Neural cell (in vitro differentiated cells): ENCODE measurements around the gene NPAS3. TPM values are rescaled to one million over a fixed set of nuclear protein-coding genes. Genes with fewer than 3 reads are reported as not detected.

Experiments
- H2AFZ ChIP-seq: fragments of 200-600, 300-800 bp; sonication (generic), shearing (Covaris generic); 2 replicates; pipeline ENCODE4 v1.6.0; 2014; ENCODE audit warnings: low read depth, mild to moderate bottlenecking, antibody characterized with exemption, low read length, moderate library complexity
- H3F3A ChIP-seq: fragments of 200-600 bp; shearing (Covaris generic); 2 replicates; pipeline ENCODE4 v1.6.1; 2016; ENCODE audit warnings: mild to moderate bottlenecking, moderate library complexity, mixed read lengths, antibody characterized with exemption, low read length; ENCODE audit not compliant: insufficient read depth, poor library complexity, severe bottlenecking
- H3K27ac ChIP-seq: fragments of 200-600, 300-800 bp; sonication (generic), shearing (Covaris generic); 2 replicates; pipeline ENCODE4 v1.5.1; 2014; ENCODE audit warnings: mild to moderate bottlenecking, low read length, moderate library complexity
- H3K27me3 ChIP-seq: fragments of 300-800, 200-600 bp; sonication (generic), shearing (Covaris generic); 2 replicates; pipeline ENCODE4 v1.6.0; 2014; ENCODE audit warnings: mild to moderate bottlenecking, low read depth, low read length, moderate library complexity; ENCODE audit not compliant: insufficient read depth
- H3K36me3 ChIP-seq: fragments of 300-800, 200-600 bp; sonication (generic), shearing (Covaris generic); 2 replicates; pipeline ENCODE4 v1.5.1; 2014; ENCODE audit warnings: mild to moderate bottlenecking, antibody characterized with exemption, low read length, moderate library complexity; ENCODE audit not compliant: insufficient read depth
- H3K4me2 ChIP-seq: fragments of 300-800, 200-600 bp; sonication (generic), shearing (Covaris generic); 2 replicates; pipeline ENCODE4 v1.6.0; 2014; ENCODE audit warnings: mild to moderate bottlenecking, low read length
- H3K4me3 ChIP-seq: fragments of 300-800, 200-600 bp; sonication (generic), shearing (Covaris generic); 2 replicates; pipeline ENCODE4 v1.5.1; 2014; ENCODE audit warnings: mild to moderate bottlenecking, low read length, moderate library complexity
- H3K79me2 ChIP-seq: fragments of 200-600 bp; shearing (Covaris generic); replicated peaks from 2 replicates; pipeline ENCODE4 v1.6.0; 2014; ENCODE audit warnings: mild to moderate bottlenecking, low read length, moderate library complexity; ENCODE audit not compliant: insufficient read depth
- H3K9ac ChIP-seq: fragments of 300-800, 200-600 bp; sonication (generic), shearing (Covaris generic); 2 replicates; pipeline ENCODE4 v1.6.1; 2016; ENCODE audit warnings: mild to moderate bottlenecking, low read length, mixed read lengths
- H3K9me2 ChIP-seq: fragments of 200-600 bp; shearing (Covaris generic); 2 replicates; pipeline ENCODE4 v1.6.1; 2016; ENCODE audit warnings: mild to moderate bottlenecking, low read length, mixed read lengths; ENCODE audit not compliant: insufficient read depth
- H3K9me3 ChIP-seq: fragments of 200-600, 300-800 bp; sonication (generic), shearing (Covaris generic); 2 replicates; pipeline ENCODE4 v1.6.1; 2016; ENCODE audit warnings: mild to moderate bottlenecking, mixed run types, low read length, moderate library complexity, mixed read lengths
- H4K20me1 ChIP-seq: fragments of 200-600 bp; shearing (Covaris generic); 2 replicates; pipeline ENCODE4 v1.6.1; 2016; ENCODE audit warnings: mild to moderate bottlenecking, mixed run types; ENCODE audit not compliant: insufficient read depth
- CTCF ChIP-seq: fragments of 450-650 bp; IDR thresholded peaks from 2 replicates; pipeline ENCODE4 v1.5.1; 2014; ENCODE audit warnings: antibody characterized with exemption, mild to moderate bottlenecking, moderate library complexity; ENCODE audit not compliant: poor library complexity, severe bottlenecking
- EP300 ChIP-seq: fragments of 450-650 bp; conservative IDR thresholded peaks from 2 replicates; pipeline ENCODE4 v1.6.1; 2014; ENCODE audit warnings: antibody characterized with exemption, mild to moderate bottlenecking, moderate library complexity; ENCODE audit not compliant: poor library complexity, severe bottlenecking
- EZH2 ChIP-seq: fragments of 200-600, 300-800 bp; shearing (Covaris generic), sonication (generic); IDR thresholded peaks from 2 replicates; pipeline ENCODE4 v1.6.1; 2014; ENCODE audit warnings: antibody characterized with exemption, low read length, borderline replicate concordance, mild to moderate bottlenecking; ENCODE audit not compliant: insufficient read depth, poor library complexity, severe bottlenecking
- MXI1 ChIP-seq: fragments of 450-650 bp; conservative IDR thresholded peaks from 2 replicates; pipeline ENCODE4 v1.6.1; 2014; ENCODE audit warnings: antibody characterized with exemption, mild to moderate bottlenecking; ENCODE audit not compliant: poor library complexity, severe bottlenecking
- POLR2AphosphoS5 ChIP-seq: IDR thresholded peaks from 2 replicates; pipeline ENCODE4 v1.6.1; 2012
- RAD21 ChIP-seq: fragments of 450-650 bp; conservative IDR thresholded peaks from 2 replicates; pipeline ENCODE4 v1.6.1; 2014; ENCODE audit warnings: antibody characterized with exemption, mild to moderate bottlenecking, moderate library complexity
- SMC3 ChIP-seq: fragments of 450-650 bp; conservative IDR thresholded peaks from 2 replicates; pipeline ENCODE4 v1.6.1; 2014; ENCODE audit warnings: antibody characterized with exemption, mild to moderate bottlenecking, moderate library complexity; ENCODE audit not compliant: poor library complexity
- TAF1 ChIP-seq: IDR thresholded peaks from 2 replicates; pipeline ENCODE4 v1.6.1; 2012; ENCODE audit warnings: low read depth
- polyA plus RNA-seq: library from polyadenylated mRNA; depleted of rRNA; stranded (reverse); fragments of >200 nt; gene quantifications from 2 replicates; pipeline ENCODE4 v1.2.3, GENCODE V29; 2014
- TF ChIP-seq, protein P1 (sequence below): IDR thresholded peaks from 2 replicates; pipeline ENCODE4 v1.6.1; 2012; ENCODE audit warnings: borderline replicate concordance

Gene NPAS3
- polyA plus RNA-seq, 1 donor from 2014 or later, result 1.3 TPM

- H3K9ac ChIP-seq, result no peak overlapping the region
- H3K4me2 ChIP-seq, result no peak overlapping the region
- no peak overlapping the region for H3K27ac ChIP-seq
- H3K9me3 ChIP-seq, result no peaks in the 10 kb centered on the region
- TF ChIP-seq CTCF, result no peak
- H2AFZ ChIP-seq, result no peak overlapping the region
- no peaks in the 10 kb centered on the region for H3K79me2 ChIP-seq
- H3K36me3 ChIP-seq, result no peaks in the 10 kb centered on the region
- no peaks in the 10 kb centered on the region for H3F3A ChIP-seq
- no peak overlapping the region for H3K4me3 ChIP-seq
- no peaks in the 10 kb centered on the region for H3K27me3 ChIP-seq
- H3K9me2 ChIP-seq, result no peaks in the 10 kb centered on the region
- no peaks in the 10 kb centered on the region for H4K20me1 ChIP-seq
Measured at GRCh38 chr14:33758547-33758946, 819.9 kb downstream of the NPAS3 start.

DNA sequence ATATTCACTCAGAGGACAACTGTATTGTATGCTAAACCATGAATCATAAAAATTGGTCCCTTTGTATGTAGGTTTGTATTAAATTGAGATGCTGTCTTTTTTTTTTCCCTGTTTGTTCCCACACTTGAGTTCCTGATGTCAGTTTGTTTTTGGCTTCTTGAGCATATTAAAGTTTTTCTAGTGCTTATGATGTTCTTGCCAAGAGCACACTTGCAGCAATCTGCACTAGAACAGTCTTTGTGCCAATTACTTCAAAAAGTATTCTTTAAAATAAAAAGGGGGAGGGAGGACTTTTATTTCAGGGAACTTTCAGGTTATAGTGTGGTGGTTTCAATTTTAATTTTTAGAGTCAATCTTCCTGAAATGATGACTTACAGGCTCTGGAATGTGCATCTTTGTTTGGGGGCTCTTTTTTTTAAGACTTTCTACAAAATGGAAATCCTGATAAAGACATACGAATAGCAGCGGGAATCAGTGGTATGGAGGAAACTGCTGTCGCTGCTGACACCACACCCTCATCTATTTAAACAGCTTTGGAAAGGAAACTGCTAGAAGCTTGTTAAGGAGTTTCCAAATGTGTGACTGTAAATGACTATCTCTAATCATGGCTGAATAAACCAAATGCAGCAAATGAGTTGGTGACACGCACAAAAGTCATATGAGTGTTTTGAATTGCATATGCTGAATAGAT lies 823.6 kb downstream of the NPAS3 start:
- H2AFZ ChIP-seq, result no peak overlapping the region
- H3K36me3 ChIP-seq, result no peaks in the 10 kb centered on the region
- no peaks in the 10 kb centered on the region for H3K79me2 ChIP-seq
- H3K9me2 ChIP-seq, result no peaks in the 10 kb centered on the region
- H3F3A ChIP-seq, result no peaks in the 10 kb centered on the region
- no peak overlapping the region for H3K9ac ChIP-seq
- H4K20me1 ChIP-seq, result no peaks in the 10 kb centered on the region
- H3K4me2 ChIP-seq, result no peak overlapping the region
- H3K27ac ChIP-seq, result no peak overlapping the region
- TF ChIP-seq EP300, result no peak
- TF ChIP-seq, protein P1, sequence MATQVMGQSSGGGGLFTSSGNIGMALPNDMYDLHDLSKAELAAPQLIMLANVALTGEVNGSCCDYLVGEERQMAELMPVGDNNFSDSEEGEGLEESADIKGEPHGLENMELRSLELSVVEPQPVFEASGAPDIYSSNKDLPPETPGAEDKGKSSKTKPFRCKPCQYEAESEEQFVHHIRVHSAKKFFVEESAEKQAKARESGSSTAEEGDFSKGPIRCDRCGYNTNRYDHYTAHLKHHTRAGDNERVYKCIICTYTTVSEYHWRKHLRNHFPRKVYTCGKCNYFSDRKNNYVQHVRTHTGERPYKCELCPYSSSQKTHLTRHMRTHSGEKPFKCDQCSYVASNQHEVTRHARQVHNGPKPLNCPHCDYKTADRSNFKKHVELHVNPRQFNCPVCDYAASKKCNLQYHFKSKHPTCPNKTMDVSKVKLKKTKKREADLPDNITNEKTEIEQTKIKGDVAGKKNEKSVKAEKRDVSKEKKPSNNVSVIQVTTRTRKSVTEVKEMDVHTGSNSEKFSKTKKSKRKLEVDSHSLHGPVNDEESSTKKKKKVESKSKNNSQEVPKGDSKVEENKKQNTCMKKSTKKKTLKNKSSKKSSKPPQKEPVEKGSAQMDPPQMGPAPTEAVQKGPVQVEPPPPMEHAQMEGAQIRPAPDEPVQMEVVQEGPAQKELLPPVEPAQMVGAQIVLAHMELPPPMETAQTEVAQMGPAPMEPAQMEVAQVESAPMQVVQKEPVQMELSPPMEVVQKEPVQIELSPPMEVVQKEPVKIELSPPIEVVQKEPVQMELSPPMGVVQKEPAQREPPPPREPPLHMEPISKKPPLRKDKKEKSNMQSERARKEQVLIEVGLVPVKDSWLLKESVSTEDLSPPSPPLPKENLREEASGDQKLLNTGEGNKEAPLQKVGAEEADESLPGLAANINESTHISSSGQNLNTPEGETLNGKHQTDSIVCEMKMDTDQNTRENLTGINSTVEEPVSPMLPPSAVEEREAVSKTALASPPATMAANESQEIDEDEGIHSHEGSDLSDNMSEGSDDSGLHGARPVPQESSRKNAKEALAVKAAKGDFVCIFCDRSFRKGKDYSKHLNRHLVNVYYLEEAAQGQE, result no peak
- TF ChIP-seq MXI1, result no peak
- no peak for TF ChIP-seq CTCF
- no peak for TF ChIP-seq RAD21
- no peak for TF ChIP-seq TAF1
- TF ChIP-seq EZH2, result no peak
- no peak for TF ChIP-seq SMC3
- no peak for TF ChIP-seq POLR2AphosphoS5
- H3K27me3 ChIP-seq, result no peaks in the 10 kb centered on the region
- H3K4me3 ChIP-seq, result no peak overlapping the region
- no peaks in the 10 kb centered on the region for H3K9me3 ChIP-seq
